K562 (cell line): ENCODE results near the gene PRSS37. TPM values are rescaled to one million over a fixed set of nuclear protein-coding genes. Genes with fewer than 3 reads are reported as not detected.

Source experiments
- CEBPB ChIP-seq: fragments of 450-650 bp; IDR thresholded peaks from 2 replicates; pipeline ENCODE4 v1.6.1; 2016; ENCODE audit warnings: missing genetic modification characterization, missing compliant biosample characterization
- CLOCK ChIP-seq: fragments of 250-450 bp; sonication (Bioruptor Pico); IDR thresholded peaks from 2 replicates; pipeline ENCODE4 v1.4.0; 2020; ENCODE audit warnings: mild to moderate bottlenecking, moderate library complexity, borderline replicate concordance
- E2F6 ChIP-seq, 2 experiments: IDR thresholded peaks; 2 replicates each; pipeline ENCODE4 v1.6.1; 2011; ENCODE audit warnings: borderline replicate concordance in 1 of 2, control low read depth in 1 of 2, low read depth in 1 of 2, low read length in 1 of 2, mild to moderate bottlenecking in 1 of 2, mixed read lengths in 1 of 2, moderate library complexity in 1 of 2; ENCODE audit not compliant: insufficient read depth in 1 of 2, insufficient read length in 1 of 2, poor library complexity in 1 of 2, severe bottlenecking in 1 of 2; ENCODE audit errors: extremely low read depth in 1 of 2
- MEF2D ChIP-seq: conservative IDR thresholded peaks from 2 replicates; pipeline ENCODE4 v1.6.1; 2016; ENCODE audit warnings: low read depth, missing genetic modification characterization, missing compliant biosample characterization
- SIRT6 ChIP-seq: IDR thresholded peaks from one replicate; pipeline ENCODE4 v1.6.1; 2012; ENCODE audit warnings: low read depth, mild to moderate bottlenecking, control low read depth, inconsistent platforms, low read length, moderate library complexity
- ZBTB5 ChIP-seq: fragments of 450-650 bp; IDR thresholded peaks from 2 replicates; pipeline ENCODE4 v1.6.1; 2017; ENCODE audit warnings: antibody characterized with exemption
- ZMIZ1 ChIP-seq, 2 experiments: fragments of 150-350 bp in 1 of 2; IDR thresholded peaks; 2 replicates each; pipeline ENCODE4 v1.6.1; 2012 to 2016; ENCODE audit warnings: low read depth in 2 of 2, low read length in 2 of 2, mild to moderate bottlenecking in 1 of 2, moderate library complexity in 1 of 2
- polyA plus RNA-seq, 8 experiments: library from polyadenylated mRNA; depleted of rRNA in 4 of 8; stranded (reverse) in 5 of 8; unstranded in 3 of 8; fragments of >200 nt; fragmentation: Nextera tagmentation in 2 of 8; fragmentation: Illumina TruSeq in 1 of 8; extraction: Ambion mirVana in 2 of 8; extraction: Trizol in 1 of 8; gene quantifications; 2 replicates each; pipeline versions ENCODE4 v1.2.1 to v1.2.3, GENCODE V29; 2011 to 2014; ENCODE audit warnings: inconsistent platforms in 1 of 8, missing spikeins in 1 of 8
- total RNA-seq, 7 experiments: library from RNA; depleted of rRNA in 6 of 7; stranded (reverse); fragments of >200 nt in 6 of 7; fragmentation: Illumina TruSeq in 2 of 7; extraction: Trizol in 2 of 7; gene quantifications; 2 replicates each; pipeline versions ENCODE4 v1.2.1 to v1.2.3, GENCODE V29; 2011 to 2021; ENCODE audit warnings: low replicate concordance in 1 of 7

PRSS37 gene
- total and polyA plus RNA-seq, 9 of the 15 experiments (the other 6 are each of a cell fraction or from before 2014, with no cell fraction given) = not detected

DNA sequence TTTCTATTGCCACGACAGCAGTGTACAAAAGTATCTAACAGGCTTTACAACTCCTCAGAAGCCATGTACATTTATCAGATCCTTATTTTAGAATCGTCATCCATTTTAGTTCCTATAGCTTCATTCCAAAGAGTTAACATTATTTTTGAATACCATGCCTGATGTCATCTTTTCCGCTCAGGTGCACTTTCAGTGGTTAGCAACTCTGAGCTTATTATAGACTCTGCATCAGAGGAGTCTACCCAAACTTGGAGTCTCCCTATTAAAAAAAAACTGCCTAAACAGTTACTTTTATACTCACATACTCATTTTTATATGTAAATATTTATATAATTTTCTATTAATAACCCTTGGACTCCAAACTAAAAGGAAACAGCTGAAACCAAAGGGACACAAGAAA, 31.6 kb upstream of the PRSS37 start (continued):
- no peak for TF ChIP-seq CEBPB (tag)
- no peak for TF ChIP-seq SIRT6
- TF ChIP-seq CLOCK (CRISPR knock-in tag) = no peak
- TF ChIP-seq ZBTB5 = no peak
- TF ChIP-seq MEF2D (tag) = no peak
- TF ChIP-seq E2F6 (IDR thresholded peaks at IDR 0.05; ENCODE audit: borderline replicate concordance in 1 of 2, extremely low read depth in 1 of 2, insufficient read depth in 1 of 2, insufficient read length in 1 of 2, low read depth in 1 of 2, low read length in 1 of 2, poor library complexity in 1 of 2, severe bottlenecking in 1 of 2) = no peak
- TF ChIP-seq ZMIZ1 (IDR thresholded peaks at IDR 0.05; ENCODE audit: low read depth in 2 of 2, low read length in 2 of 2) = no peak
- TF ChIP-seq, all 486 proteins: peak for 0
